Upper lobe of left lung (tissue), 6 donors: Measurements from ENCODE around the gene ZNF709. TPM values are rescaled to one million over a fixed set of nuclear protein-coding genes. Genes with fewer than 3 reads are reported as not detected.
"Not testable (repeated sequence)": the region's sequence is repeated elsewhere in the genome, so short reads cannot be mapped to it uniquely, and the experiment has no call there.

ENCODE experiments used
- ATAC-seq, 2 donors: fragments of 200-7000 bp; cut with Tn5 transposase; one replicate each; pipeline ENCODE4 v1.9.1; 2022; ENCODE audit warnings: mild to moderate bottlenecking in 2 of 2, moderate library complexity in 2 of 2; ENCODE audit not compliant: low FRiP score in 2 of 2
- DNase-seq, 2 donors: peaks; one replicate each; pipeline ENCODE4 v3.0.0-alpha.2; 2019 to 2020
- H3K27ac ChIP-seq, 4 donors: fragments of 200-600 bp; sonication (generic); one replicate each; pipeline ENCODE4 v1.5.1; 2016 to 2019
- H3K27me3 ChIP-seq, 4 donors: fragments of 200-600 bp; sonication (generic); one replicate each; pipeline ENCODE4 v1.5.1; 2017 to 2019
- H3K36me3 ChIP-seq, 4 donors: fragments of 200-600 bp; sonication (generic); one replicate each; pipeline ENCODE4 v1.5.1; 2016 to 2019
- H3K4me1 ChIP-seq, 4 donors: fragments of 200-600 bp; sonication (generic); one replicate each; pipeline ENCODE4 v1.5.1; 2018 to 2019
- H3K4me3 ChIP-seq, 4 donors: fragments of 200-600 bp; sonication (generic); one replicate each; pipeline ENCODE4 v1.5.1; 2017 to 2019; ENCODE audit warnings: mild to moderate bottlenecking in 2 of 4, moderate library complexity in 1 of 4
- H3K9me3 ChIP-seq, 4 donors: fragments of 200-600 bp; sonication (generic); one replicate each; pipeline ENCODE4 v1.5.1; 2018 to 2019
- CTCF ChIP-seq, 6 experiments: fragments of 450-650 bp in 4 of 6; fragments of 200-600 bp in 2 of 6; sonication (generic) in 2 of 6; IDR thresholded peaks; one replicate each; pipeline ENCODE4 v1.5.1; 2016 to 2019; ENCODE audit warnings: antibody characterized with exemption in 6 of 6
- EP300 ChIP-seq, 4 donors: sonication (generic); formaldehyde crosslinking; IDR thresholded peaks; one replicate each; pipeline ENCODE4 v1.5.1; 2017; ENCODE audit warnings: antibody characterized with exemption in 4 of 4, control low read depth in 2 of 4
- POLR2A ChIP-seq, 4 donors: fragments of 450-650 bp; IDR thresholded peaks; one replicate each; pipeline ENCODE4 v1.5.1; 2016 to 2017; ENCODE audit warnings: antibody characterized with exemption in 4 of 4, mild to moderate bottlenecking in 2 of 4
- POLR2AphosphoS5 ChIP-seq, 2 donors: sonication (generic); formaldehyde crosslinking; IDR thresholded peaks; one replicate each; pipeline ENCODE4 v1.5.1; 2017; ENCODE audit warnings: antibody characterized with exemption in 2 of 2
- WGBS, 2 donors: methylation state at CpG; one replicate each; pipeline ENCODE4 v1.1.5; 2017 to 2018; 5-methylcytosine and 5-hydroxymethylcytosine counted together
- total RNA-seq, 6 donors: library from RNA; depleted of rRNA in 4 of 6; stranded (reverse); fragments of >200 nt in 4 of 6; gene quantifications; one replicate each; pipeline versions ENCODE4 v1.1.0 to v1.2.1, GENCODE V29; 2016 to 2021
- donor health status: DM: no; HTN: no; CAD: no; lungs with moderate emphysema.
- donor health status: DM: no; HTN: yes; CAD: no; lungs with severe emphysema.

Gene ZNF709
- total RNA-seq, 6 donors from 2014 or later = 1.9 to 11.2 (median 2.5) TPM

- ATAC-seq = no peak
- no peak overlapping the region for H3K27ac ChIP-seq
- H3K27me3 ChIP-seq = no peaks in the 10 kb centered on the region
- 95 to 96% methylated on average over 3 of the region's 3 CpGs for WGBS, 2 donors
- peaks cover 5 to 31% (median 27%) of the 10 kb centered on the region in 4 donors for H3K36me3 ChIP-seq
- H3K4me3 ChIP-seq = no peak overlapping the region
- no peak for DNase-seq
- H3K4me1 ChIP-seq = no peaks in the 10 kb centered on the region
- peaks cover 54 to 85% (median 76%) of the 10 kb centered on the region in 4 donors for H3K9me3 ChIP-seq
- TF ChIP-seq CTCF (IDR thresholded peaks at IDR 0.05) (no peak), POLR2AphosphoS5 (IDR thresholded peaks at IDR 0.05) (no peak)
Observed at GRCh38 chr19:12464769-12465168, 19.8 kb downstream of the ZNF709 start.

- Histone ChIP-seq H3K9me3 (peaks cover 54 to 79% (median 75%) of the 10 kb centered on the region in 4 donors), H3K36me3 (peaks cover 5 to 31% (median 27%) of the 10 kb centered on the region in 4 donors)
- not testable (repeated sequence) for H3K4me3 ChIP-seq, H3K27ac ChIP-seq, DNase-seq, H3K4me1 ChIP-seq, H3K27me3 ChIP-seq, ATAC-seq
- WGBS, 2 donors = 94 to 96% methylated on average over 6 of the region's 6 CpGs
Observed at GRCh38 chr19:12464139-12464538, 20.5 kb downstream of the ZNF709 start.

- ATAC-seq (no peak), DNase-seq (no peak)
- no peaks in the 10 kb centered on the region for H3K4me1 ChIP-seq
- H3K36me3 ChIP-seq = no peaks in the 10 kb centered on the region
- WGBS, 2 donors = 49 to 61% methylated on average over 6 of the region's 6 CpGs
- H3K9me3 ChIP-seq = peaks cover 0 to 15% (median 9%) of the 10 kb centered on the region in 4 donors
- H3K27ac ChIP-seq = no peak overlapping the region
- no peaks in the 10 kb centered on the region for H3K27me3 ChIP-seq
- TF ChIP-seq POLR2A (IDR thresholded peaks at IDR 0.05) = no peak
- no peak overlapping the region for H3K4me3 ChIP-seq
Observed at GRCh38 chr19:12453495-12453894, 31.1 kb downstream of the ZNF709 start.

- no peak for ATAC-seq
- Histone ChIP-seq H3K27me3 (no peaks in the 10 kb centered on the region), H3K4me1 (no peaks in the 10 kb centered on the region), H3K9me3 (peaks cover 0 to 15% (median 9%) of the 10 kb centered on the region in 4 donors), H3K4me3 (no peak overlapping the region), H3K27ac (no peak overlapping the region), H3K36me3 (no peaks in the 10 kb centered on the region)
- TF ChIP-seq EP300 (IDR thresholded peaks at IDR 0.05) (no peak), CTCF (IDR thresholded peaks at IDR 0.05) (no peak), POLR2AphosphoS5 (IDR thresholded peaks at IDR 0.05) (no peak), POLR2A (IDR thresholded peaks at IDR 0.05) (no peak)
- DNase-seq = no peak
- WGBS, 2 donors = 82 to 90% methylated on average over 10 of the region's 10 CpGs
Observed at GRCh38 chr19:12450844-12451243, 33.8 kb downstream of the ZNF709 start.

- no peak overlapping the region for H3K27ac ChIP-seq
- DNase-seq (no peak), ATAC-seq (no peak)
- H3K36me3 ChIP-seq = no peaks in the 10 kb centered on the region
- H3K4me1 ChIP-seq = no peaks in the 10 kb centered on the region
- H3K27me3 ChIP-seq = no peaks in the 10 kb centered on the region
- no peak for TF ChIP-seq POLR2AphosphoS5 (IDR thresholded peaks at IDR 0.05)
- no peak for TF ChIP-seq CTCF (IDR thresholded peaks at IDR 0.05)
- TF ChIP-seq EP300 (IDR thresholded peaks at IDR 0.05) = no peak
- TF ChIP-seq POLR2A (IDR thresholded peaks at IDR 0.05) = no peak
- peaks cover 0 to 15% (median 9%) of the 10 kb centered on the region in 4 donors for H3K9me3 ChIP-seq
- 72 to 100% methylated on average over 1 to 2 of the region's 2 CpGs for WGBS, 2 donors
- no peak overlapping the region for H3K4me3 ChIP-seq
Observed at GRCh38 chr19:12448808-12449207, 35.8 kb downstream of the ZNF709 start.

- peak; percentile 98 to 99 for DNase-seq
- TF ChIP-seq CTCF (IDR thresholded peaks at IDR 0.05) (no peak), POLR2AphosphoS5 (IDR thresholded peaks at IDR 0.05) (peak; percentile 67 to 74), POLR2A (IDR thresholded peaks at IDR 0.05) (peak in 1 of 4 donors; percentile 58)
Observed at GRCh38 chr19:12440541-12441316, 43.9 kb downstream of the ZNF709 start, which contains the start of gene ZNF443. Gene ZNF443, minus strand, starts transcription at chr19:12441021. Its CDS starts 107 bp downstream, at chr19:12440914.

GRCh38 chr19:12439686-12440540 is 44.7 kb downstream of the ZNF709 start:
- peak in 1 of 2 donors; percentile 40 for DNase-seq
- Histone ChIP-seq H3K4me3 (peak overlapping the region; percentile 76 to 91 (median 80)), H3K27ac (peak overlapping the region; percentile 45 to 87 (median 83))
- H3K9me3 ChIP-seq, H3K27me3 ChIP-seq, H3K36me3 ChIP-seq, H3K4me1 ChIP-seq: not testable (repeated sequence)
- peak; percentile 46 to 68 for ATAC-seq
- 1 to 2% methylated on average over 11 to 15 of the region's 28 CpGs for WGBS, 2 donors

More at GRCh38 chr19:12440541-12441316, 43.9 kb downstream of the ZNF709 start, which contains the start of gene ZNF443:
- Histone ChIP-seq H3K27ac (peak within 1 kb of the TSS; percentile 45 to 87 (median 83)), H3K4me1 (peaks cover 0 to 4% (median 3%) of the 10 kb centered on the region in 4 donors), H3K4me3 (peak within 1 kb of the TSS; percentile 76 to 91 (median 80)), H3K9me3 (no peaks in the 10 kb centered on the region), H3K36me3 (no peaks in the 10 kb centered on the region), H3K27me3 (no peaks in the 10 kb centered on the region)
- WGBS, 2 donors = 0% methylated on average over 3 to 41 of the region's 59 CpGs
- ATAC-seq = peak; percentile 100
